Colon (tissue), 2 donors: ENCODE measurements around the gene ZNF471.

ENCODE experiments used
- FAIRE-seq: peaks from 2 replicates; lab custom pipeline; 2012; peaks lifted over from hg19 to GRCh38; lab: Jason Lieb, UNC
- donor health status: control.
- donor health status: control.

The ZNF471 gene

GRCh38 chr19:56507446-56508289, at the start of gene ZNF471:
Gene ZNF471, plus strand, starts transcription at chr19:56507855. Its CDS starts 3,717 bp downstream, at chr19:56511572.
- no peak for FAIRE-seq

GRCh38 chr19:56474308-56474707, 33.3 kb upstream of the ZNF471 start:
- FAIRE-seq = no peak

GRCh38 chr19:56476093-56476492, 31.6 kb upstream of the ZNF471 start:
- no peak for FAIRE-seq

GRCh38 chr19:56476651-56477428, 30.8 kb upstream of the ZNF471 start, which contains the start of gene ZNF667:
Gene ZNF667, minus strand, starts transcription at chr19:56477345. Its CDS starts 14,975 bp downstream, at chr19:56462370.
- no peak for FAIRE-seq

GRCh38 chr19:56477429-56478338, 30.0 kb upstream of the ZNF471 start:
- no peak for FAIRE-seq

- FAIRE-seq = no peak
Observed at GRCh38 chr19:56491399-56491798, 16.3 kb upstream of the ZNF471 start.

- no peak for FAIRE-seq
Observed at GRCh38 chr19:56504581-56504980, 3.1 kb upstream of the ZNF471 start.

- FAIRE-seq = no peak
Observed at GRCh38 chr19:56508290-56508778, 679 bp downstream of the ZNF471 start.

GRCh38 chr19:56525214-56525860, 17.7 kb downstream of the ZNF471 start:
- no peak for FAIRE-seq

- no peak for FAIRE-seq
Observed at GRCh38 chr19:56537442-56537841, 29.8 kb downstream of the ZNF471 start.

GRCh38 chr19:56538254-56538760, 30.7 kb downstream of the ZNF471 start:
- FAIRE-seq = no peak

GRCh38 chr19:56538761-56539263, 31.2 kb downstream of the ZNF471 start, which contains the start of gene ZFP28:
Gene ZFP28, plus strand, starts transcription at chr19:56538948. Its CDS starts 71 bp downstream, at chr19:56539019.
- no peak for FAIRE-seq

- FAIRE-seq = no peak
Observed at GRCh38 chr19:56543776-56544175, 36.1 kb downstream of the ZNF471 start.

- no peak for FAIRE-seq
Observed at GRCh38 chr19:56547535-56547934, 39.9 kb downstream of the ZNF471 start.

- FAIRE-seq = no peak
Observed at GRCh38 chr19:56554272-56554869, 46.7 kb downstream of the ZNF471 start.

GRCh38 chr19:56562766-56563165, 55.1 kb downstream of the ZNF471 start:
- FAIRE-seq = no peak

- no peak for FAIRE-seq
Observed at GRCh38 chr19:56566904-56567273, 59.2 kb downstream of the ZNF471 start.

- no peak for FAIRE-seq
Observed at GRCh38 chr19:56567274-56568120, 59.8 kb downstream of the ZNF471 start, which contains the start of gene ZNF470. Gene ZNF470, plus strand, starts transcription at chr19:56567468. Its CDS starts 2,844 bp downstream, at chr19:56570312.

GRCh38 chr19:56572589-56572988, 64.9 kb downstream of the ZNF471 start:
- FAIRE-seq = no peak
